ENCODE data around the gene C19orf12. TPM values are rescaled to one million over a fixed set of nuclear protein-coding genes. Genes with fewer than 3 reads are reported as not detected.

The C19orf12 gene
- total RNA-seq, 1 experiment from 2014 or later, result 15.5 TPM

- no peak for TF ChIP-seq ATF6 (CRISPR knock-in tag; IDR thresholded peaks at IDR 0.05)
- no peak for TF ChIP-seq ELF4 (CRISPR knock-in tag; IDR thresholded peaks at IDR 0.05; ENCODE audit: low read depth)
- no peak for TF ChIP-seq E2F4 (CRISPR knock-in tag; IDR thresholded peaks at IDR 0.05; ENCODE audit: borderline replicate concordance, low read depth)
- TF ChIP-seq, protein P1, sequence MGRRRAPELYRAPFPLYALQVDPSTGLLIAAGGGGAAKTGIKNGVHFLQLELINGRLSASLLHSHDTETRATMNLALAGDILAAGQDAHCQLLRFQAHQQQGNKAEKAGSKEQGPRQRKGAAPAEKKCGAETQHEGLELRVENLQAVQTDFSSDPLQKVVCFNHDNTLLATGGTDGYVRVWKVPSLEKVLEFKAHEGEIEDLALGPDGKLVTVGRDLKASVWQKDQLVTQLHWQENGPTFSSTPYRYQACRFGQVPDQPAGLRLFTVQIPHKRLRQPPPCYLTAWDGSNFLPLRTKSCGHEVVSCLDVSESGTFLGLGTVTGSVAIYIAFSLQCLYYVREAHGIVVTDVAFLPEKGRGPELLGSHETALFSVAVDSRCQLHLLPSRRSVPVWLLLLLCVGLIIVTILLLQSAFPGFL (CRISPR knock-in tag; IDR thresholded peaks at IDR 0.05; ENCODE audit: borderline replicate concordance), result no peak
- TF ChIP-seq KAT7 (CRISPR knock-in tag; IDR thresholded peaks at IDR 0.05; ENCODE audit: borderline replicate concordance), result no peak
- no peak for TF ChIP-seq SMAD3 (CRISPR knock-in tag; IDR thresholded peaks at IDR 0.05; ENCODE audit: borderline replicate concordance)
- no peak for TF ChIP-seq CREM (CRISPR knock-in tag; IDR thresholded peaks at IDR 0.05)
- peak; percentile 86 for TF ChIP-seq FOXP1 (CRISPR knock-in tag; IDR thresholded peaks at IDR 0.05; ENCODE audit: borderline replicate concordance)
- TF ChIP-seq, protein P2, sequence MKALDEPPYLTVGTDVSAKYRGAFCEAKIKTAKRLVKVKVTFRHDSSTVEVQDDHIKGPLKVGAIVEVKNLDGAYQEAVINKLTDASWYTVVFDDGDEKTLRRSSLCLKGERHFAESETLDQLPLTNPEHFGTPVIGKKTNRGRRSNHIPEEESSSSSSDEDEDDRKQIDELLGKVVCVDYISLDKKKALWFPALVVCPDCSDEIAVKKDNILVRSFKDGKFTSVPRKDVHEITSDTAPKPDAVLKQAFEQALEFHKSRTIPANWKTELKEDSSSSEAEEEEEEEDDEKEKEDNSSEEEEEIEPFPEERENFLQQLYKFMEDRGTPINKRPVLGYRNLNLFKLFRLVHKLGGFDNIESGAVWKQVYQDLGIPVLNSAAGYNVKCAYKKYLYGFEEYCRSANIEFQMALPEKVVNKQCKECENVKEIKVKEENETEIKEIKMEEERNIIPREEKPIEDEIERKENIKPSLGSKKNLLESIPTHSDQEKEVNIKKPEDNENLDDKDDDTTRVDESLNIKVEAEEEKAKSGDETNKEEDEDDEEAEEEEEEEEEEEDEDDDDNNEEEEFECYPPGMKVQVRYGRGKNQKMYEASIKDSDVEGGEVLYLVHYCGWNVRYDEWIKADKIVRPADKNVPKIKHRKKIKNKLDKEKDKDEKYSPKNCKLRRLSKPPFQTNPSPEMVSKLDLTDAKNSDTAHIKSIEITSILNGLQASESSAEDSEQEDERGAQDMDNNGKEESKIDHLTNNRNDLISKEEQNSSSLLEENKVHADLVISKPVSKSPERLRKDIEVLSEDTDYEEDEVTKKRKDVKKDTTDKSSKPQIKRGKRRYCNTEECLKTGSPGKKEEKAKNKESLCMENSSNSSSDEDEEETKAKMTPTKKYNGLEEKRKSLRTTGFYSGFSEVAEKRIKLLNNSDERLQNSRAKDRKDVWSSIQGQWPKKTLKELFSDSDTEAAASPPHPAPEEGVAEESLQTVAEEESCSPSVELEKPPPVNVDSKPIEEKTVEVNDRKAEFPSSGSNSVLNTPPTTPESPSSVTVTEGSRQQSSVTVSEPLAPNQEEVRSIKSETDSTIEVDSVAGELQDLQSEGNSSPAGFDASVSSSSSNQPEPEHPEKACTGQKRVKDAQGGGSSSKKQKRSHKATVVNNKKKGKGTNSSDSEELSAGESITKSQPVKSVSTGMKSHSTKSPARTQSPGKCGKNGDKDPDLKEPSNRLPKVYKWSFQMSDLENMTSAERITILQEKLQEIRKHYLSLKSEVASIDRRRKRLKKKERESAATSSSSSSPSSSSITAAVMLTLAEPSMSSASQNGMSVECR (CRISPR knock-in tag; IDR thresholded peaks at IDR 0.05; ENCODE audit: borderline replicate concordance), result peak; percentile 49; the same call in 1 of the 2 replicates
- TF ChIP-seq, protein P3, sequence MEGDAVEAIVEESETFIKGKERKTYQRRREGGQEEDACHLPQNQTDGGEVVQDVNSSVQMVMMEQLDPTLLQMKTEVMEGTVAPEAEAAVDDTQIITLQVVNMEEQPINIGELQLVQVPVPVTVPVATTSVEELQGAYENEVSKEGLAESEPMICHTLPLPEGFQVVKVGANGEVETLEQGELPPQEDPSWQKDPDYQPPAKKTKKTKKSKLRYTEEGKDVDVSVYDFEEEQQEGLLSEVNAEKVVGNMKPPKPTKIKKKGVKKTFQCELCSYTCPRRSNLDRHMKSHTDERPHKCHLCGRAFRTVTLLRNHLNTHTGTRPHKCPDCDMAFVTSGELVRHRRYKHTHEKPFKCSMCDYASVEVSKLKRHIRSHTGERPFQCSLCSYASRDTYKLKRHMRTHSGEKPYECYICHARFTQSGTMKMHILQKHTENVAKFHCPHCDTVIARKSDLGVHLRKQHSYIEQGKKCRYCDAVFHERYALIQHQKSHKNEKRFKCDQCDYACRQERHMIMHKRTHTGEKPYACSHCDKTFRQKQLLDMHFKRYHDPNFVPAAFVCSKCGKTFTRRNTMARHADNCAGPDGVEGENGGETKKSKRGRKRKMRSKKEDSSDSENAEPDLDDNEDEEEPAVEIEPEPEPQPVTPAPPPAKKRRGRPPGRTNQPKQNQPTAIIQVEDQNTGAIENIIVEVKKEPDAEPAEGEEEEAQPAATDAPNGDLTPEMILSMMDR (IDR thresholded peaks at IDR 0.05), result no peak
- TF ChIP-seq, protein P4, sequence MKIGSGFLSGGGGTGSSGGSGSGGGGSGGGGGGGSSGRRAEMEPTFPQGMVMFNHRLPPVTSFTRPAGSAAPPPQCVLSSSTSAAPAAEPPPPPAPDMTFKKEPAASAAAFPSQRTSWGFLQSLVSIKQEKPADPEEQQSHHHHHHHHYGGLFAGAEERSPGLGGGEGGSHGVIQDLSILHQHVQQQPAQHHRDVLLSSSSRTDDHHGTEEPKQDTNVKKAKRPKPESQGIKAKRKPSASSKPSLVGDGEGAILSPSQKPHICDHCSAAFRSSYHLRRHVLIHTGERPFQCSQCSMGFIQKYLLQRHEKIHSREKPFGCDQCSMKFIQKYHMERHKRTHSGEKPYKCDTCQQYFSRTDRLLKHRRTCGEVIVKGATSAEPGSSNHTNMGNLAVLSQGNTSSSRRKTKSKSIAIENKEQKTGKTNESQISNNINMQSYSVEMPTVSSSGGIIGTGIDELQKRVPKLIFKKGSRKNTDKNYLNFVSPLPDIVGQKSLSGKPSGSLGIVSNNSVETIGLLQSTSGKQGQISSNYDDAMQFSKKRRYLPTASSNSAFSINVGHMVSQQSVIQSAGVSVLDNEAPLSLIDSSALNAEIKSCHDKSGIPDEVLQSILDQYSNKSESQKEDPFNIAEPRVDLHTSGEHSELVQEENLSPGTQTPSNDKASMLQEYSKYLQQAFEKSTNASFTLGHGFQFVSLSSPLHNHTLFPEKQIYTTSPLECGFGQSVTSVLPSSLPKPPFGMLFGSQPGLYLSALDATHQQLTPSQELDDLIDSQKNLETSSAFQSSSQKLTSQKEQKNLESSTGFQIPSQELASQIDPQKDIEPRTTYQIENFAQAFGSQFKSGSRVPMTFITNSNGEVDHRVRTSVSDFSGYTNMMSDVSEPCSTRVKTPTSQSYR (CRISPR knock-in tag; IDR thresholded peaks at IDR 0.05), result no peak
- TF ChIP-seq, protein P5, sequence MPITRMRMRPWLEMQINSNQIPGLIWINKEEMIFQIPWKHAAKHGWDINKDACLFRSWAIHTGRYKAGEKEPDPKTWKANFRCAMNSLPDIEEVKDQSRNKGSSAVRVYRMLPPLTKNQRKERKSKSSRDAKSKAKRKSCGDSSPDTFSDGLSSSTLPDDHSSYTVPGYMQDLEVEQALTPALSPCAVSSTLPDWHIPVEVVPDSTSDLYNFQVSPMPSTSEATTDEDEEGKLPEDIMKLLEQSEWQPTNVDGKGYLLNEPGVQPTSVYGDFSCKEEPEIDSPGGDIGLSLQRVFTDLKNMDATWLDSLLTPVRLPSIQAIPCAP (CRISPR knock-in tag; IDR thresholded peaks at IDR 0.05), result 0 out of 2 replicates have a peak, but pooled peaks have one; percentile 68
- no peak for TF ChIP-seq ZNF121 (CRISPR knock-in tag; IDR thresholded peaks at IDR 0.05)
- no peak for TF ChIP-seq RORB (CRISPR knock-in tag; IDR thresholded peaks at IDR 0.05)
- no peak for TF ChIP-seq NFYB (CRISPR knock-in tag; conservative IDR thresholded peaks at IDR 0.05; ENCODE audit: low read depth)
- TF ChIP-seq NFE2L1 (CRISPR knock-in tag; IDR thresholded peaks at IDR 0.05), result peak; percentile 56; the same call in 1 of the 2 replicates
- TF ChIP-seq PRDM15 (CRISPR knock-in tag; IDR thresholded peaks at IDR 0.05), result no peak
- TF ChIP-seq, protein P6, sequence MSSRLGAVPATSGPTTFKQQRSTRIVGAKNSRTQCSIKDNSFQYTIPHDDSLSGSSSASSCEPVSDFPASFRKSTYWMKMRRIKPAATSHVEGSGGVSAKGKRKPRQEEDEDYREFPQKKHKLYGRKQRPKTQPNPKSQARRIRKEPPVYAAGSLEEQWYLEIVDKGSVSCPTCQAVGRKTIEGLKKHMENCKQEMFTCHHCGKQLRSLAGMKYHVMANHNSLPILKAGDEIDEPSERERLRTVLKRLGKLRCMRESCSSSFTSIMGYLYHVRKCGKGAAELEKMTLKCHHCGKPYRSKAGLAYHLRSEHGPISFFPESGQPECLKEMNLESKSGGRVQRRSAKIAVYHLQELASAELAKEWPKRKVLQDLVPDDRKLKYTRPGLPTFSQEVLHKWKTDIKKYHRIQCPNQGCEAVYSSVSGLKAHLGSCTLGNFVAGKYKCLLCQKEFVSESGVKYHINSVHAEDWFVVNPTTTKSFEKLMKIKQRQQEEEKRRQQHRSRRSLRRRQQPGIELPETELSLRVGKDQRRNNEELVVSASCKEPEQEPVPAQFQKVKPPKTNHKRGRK (CRISPR knock-in tag; IDR thresholded peaks at IDR 0.05; ENCODE audit: borderline replicate concordance), result no peak
Observed at GRCh38 chr19:29724102-29724641, 9.1 kb upstream of the C19orf12 start (continued).
